ENCODE data around the gene MAFF. TPM values are rescaled to one million over a fixed set of nuclear protein-coding genes. Genes with fewer than 3 reads are reported as not detected.
A peak's percentile ranks its signal among the peaks of the same experiment; 100 is the strongest.
"Not testable (repeated sequence)": the region's sequence is repeated elsewhere in the genome, so short reads cannot be mapped to it uniquely, and the experiment has no call there.

The MAFF gene
- total RNA-seq, 1 donor from 2014 or later: 4.5 TPM

- intact Hi-C loops (cut with micrococcal nuclease): loop anchor here (1.0 kb wide), 3 partner anchors 116 to 178 kb away; no protein-coding TSS in a partner anchor
- H3K4me1 Mint-ChIP-seq: no peaks in the 10 kb centered on the region
- H3K27me3 Mint-ChIP-seq: no peaks in the 10 kb centered on the region
- ATAC-seq (ENCODE audit: low read depth) (peak; percentile 50), DNase-seq (no peak)
- POLR2A ChIA-PET: no interaction called here
- peaks cover 26% of the 10 kb centered on the region for H3K36me3 Mint-ChIP-seq (ENCODE audit: low read depth)
- TF ChIP-seq CTCF (IDR thresholded peaks at IDR 0.05): no peak
- CTCF ChIA-PET: interaction anchor here (0.9 to 5.1 kb wide), 4 partner anchors 21 to 178 kb away, joined by 3 to 31 read pairs (median 4); partner anchors contain the start of gene PICK1
- no peak overlapping the region for H3K27ac Mint-ChIP-seq
- no peak overlapping the region for H3K4me3 Mint-ChIP-seq
- H3K9me3 Mint-ChIP-seq: no peaks in the 10 kb centered on the region
Observed at GRCh38 chr22:38230108-38230825, 28.5 kb downstream of the MAFF start.

GRCh38 chr22:38230916-38231315, 29.1 kb downstream of the MAFF start:
- Mint-ChIP-seq H3K27ac (no peak overlapping the region), H3K4me3 (no peak overlapping the region), H3K27me3 (no peaks in the 10 kb centered on the region), H3K36me3 (ENCODE audit: low read depth) (peaks cover 27% of the 10 kb centered on the region), H3K4me1 (no peaks in the 10 kb centered on the region), H3K9me3 (no peaks in the 10 kb centered on the region)
- intact Hi-C loops (cut with micrococcal nuclease): loop anchor here (1.0 kb wide), 3 partner anchors 117 to 179 kb away; no protein-coding TSS in a partner anchor
- POLR2A ChIA-PET: no interaction called here
- no peak for DNase-seq
- ATAC-seq (ENCODE audit: low read depth): no peak
- CTCF ChIA-PET: interaction anchor here (5.1 kb wide), 1 partner anchor 178 kb away, joined by 31 read pairs; no protein-coding TSS in a partner anchor
- TF ChIP-seq CTCF (IDR thresholded peaks at IDR 0.05): no peak

- H3K36me3 Mint-ChIP-seq (ENCODE audit: low read depth): peaks cover 29% of the 10 kb centered on the region
- ATAC-seq (ENCODE audit: low read depth) (no peak), DNase-seq (no peak)
- ChIA-PET CTCF (interaction anchor here (5.1 kb wide), 1 partner anchor 180 kb away, joined by 31 read pairs; no protein-coding TSS in a partner anchor), POLR2A (no interaction called here)
- no peaks in the 10 kb centered on the region for H3K27me3 Mint-ChIP-seq
- H3K9me3 Mint-ChIP-seq: no peaks in the 10 kb centered on the region
- no peak overlapping the region for H3K27ac Mint-ChIP-seq
- no peak overlapping the region for H3K4me3 Mint-ChIP-seq
- TF ChIP-seq CTCF (IDR thresholded peaks at IDR 0.05): no peak
- intact Hi-C loops (cut with micrococcal nuclease): no loop called here
- no peaks in the 10 kb centered on the region for H3K4me1 Mint-ChIP-seq
Observed at GRCh38 chr22:38232196-38232595, 30.4 kb downstream of the MAFF start.

GRCh38 chr22:38233427-38233826, 31.6 kb downstream of the MAFF start:
- intact Hi-C loops (cut with micrococcal nuclease): no loop called here
- Mint-ChIP-seq H3K4me3 (no peak overlapping the region), H3K4me1 (no peaks in the 10 kb centered on the region), H3K27me3 (no peaks in the 10 kb centered on the region), H3K36me3 (ENCODE audit: low read depth) (peaks cover 32% of the 10 kb centered on the region), H3K27ac (no peak overlapping the region), H3K9me3 (no peaks in the 10 kb centered on the region)
- CTCF ChIA-PET: interaction anchor here (5.1 kb wide), 1 partner anchor 181 kb away, joined by 31 read pairs; no protein-coding TSS in a partner anchor
- DNase-seq (no peak), ATAC-seq (ENCODE audit: low read depth) (no peak)
- POLR2A ChIA-PET: no interaction called here
- TF ChIP-seq CTCF (IDR thresholded peaks at IDR 0.05): no peak

GRCh38 chr22:38233856-38234255, 32.1 kb downstream of the MAFF start:
- H3K27me3 Mint-ChIP-seq; ATAC-seq (ENCODE audit: low read depth); H3K4me3 Mint-ChIP-seq; H3K4me1 Mint-ChIP-seq; intact Hi-C loops (cut with micrococcal nuclease); H3K27ac Mint-ChIP-seq; DNase-seq; POLR2A ChIA-PET; H3K9me3 Mint-ChIP-seq: not testable (repeated sequence)
- peaks cover 30% of the 10 kb centered on the region for H3K36me3 Mint-ChIP-seq (ENCODE audit: low read depth)
- CTCF ChIA-PET: interaction anchor here (5.1 kb wide), 1 partner anchor 181 kb away, joined by 31 read pairs; no protein-coding TSS in a partner anchor
